ENCODE data around the gene SOX10. TPM values are rescaled to one million over a fixed set of nuclear protein-coding genes. Genes with fewer than 3 reads are reported as not detected.
"Not testable (repeated sequence)": the region's sequence is repeated elsewhere in the genome, so short reads cannot be mapped to it uniquely, and the experiment has no call there.

The SOX10 gene
- total RNA-seq, 1 experiment from 2014 or later, result not detected

DNA sequence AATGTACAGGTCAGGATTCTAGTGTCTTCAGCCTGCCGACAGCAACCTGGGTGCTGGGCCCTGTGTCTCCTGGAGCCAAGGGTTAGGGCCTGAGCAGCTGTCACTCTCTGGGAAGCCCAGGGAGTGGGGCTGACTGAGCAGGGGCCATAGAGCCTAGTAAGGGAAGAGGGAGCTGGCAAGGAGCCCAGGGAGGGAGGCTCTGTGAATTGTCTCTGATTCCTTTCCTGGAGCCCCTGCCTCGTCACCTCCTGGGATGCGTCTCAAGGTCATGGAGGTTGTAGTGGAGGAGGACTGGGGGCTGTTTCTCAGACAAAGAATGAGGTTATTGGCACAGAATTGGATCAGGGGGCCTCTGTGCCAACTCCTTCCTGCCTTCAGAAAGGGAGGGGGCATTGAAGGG is 11.8 kb downstream of the SOX10 start:
- in situ Hi-C loops (cut with HindIII; ENCODE audit: low pct_unique_long_range_greater_than_20kb, low sequenced_read_pairs), result no loop called here
- no peak for DNase-seq (ENCODE audit: low read depth)

DNA sequence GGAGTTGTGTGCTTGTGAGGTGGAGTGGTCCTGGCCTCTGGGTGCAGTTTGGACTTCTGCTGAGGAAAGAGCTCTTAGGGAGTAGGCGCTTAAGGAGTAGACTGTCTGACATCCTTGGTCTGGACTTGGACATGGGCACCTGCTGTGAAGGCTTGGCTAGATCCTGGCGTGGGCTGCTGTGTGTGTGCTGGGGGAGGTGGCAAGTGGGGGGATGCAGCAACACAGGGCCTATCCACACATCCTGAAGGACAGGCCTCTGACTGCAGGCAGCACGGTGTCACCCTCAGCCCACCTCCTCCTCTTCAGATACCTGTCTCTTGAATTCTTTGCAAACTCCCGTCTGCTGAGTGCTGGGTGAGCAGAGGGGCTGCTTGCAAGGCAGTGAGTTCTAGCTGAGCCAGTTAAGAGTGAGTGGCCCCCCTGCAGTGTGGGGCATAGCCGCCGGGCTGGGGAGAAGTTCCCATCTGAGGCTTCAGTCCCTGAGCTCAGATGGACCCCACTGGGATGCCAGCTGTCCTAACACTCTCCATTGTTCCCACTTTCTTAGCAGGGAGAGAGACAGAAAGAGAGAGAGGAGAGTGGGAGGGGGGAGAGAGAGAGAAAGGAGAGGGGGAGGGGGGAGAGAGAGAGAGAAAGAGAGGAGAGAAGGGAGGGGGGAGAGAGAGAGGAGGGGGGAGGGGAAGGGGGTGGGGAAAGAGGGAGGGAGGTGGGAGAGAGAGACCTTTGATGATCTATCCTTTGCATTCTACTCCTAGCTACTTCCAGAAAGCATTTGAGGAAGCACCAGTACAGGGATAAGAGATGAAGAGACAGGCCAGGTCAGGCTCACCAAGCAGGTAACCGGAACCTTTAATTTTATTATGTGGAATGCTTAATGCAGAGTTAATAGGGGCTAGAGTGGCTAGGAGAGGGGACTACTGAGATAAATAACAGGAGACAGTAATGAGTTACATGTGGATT is 12.6 kb downstream of the SOX10 start:
- in situ Hi-C loops (cut with HindIII; ENCODE audit: low pct_unique_long_range_greater_than_20kb, low sequenced_read_pairs), result no loop called here
- DNase-seq (ENCODE audit: low read depth), result no peak

DNA sequence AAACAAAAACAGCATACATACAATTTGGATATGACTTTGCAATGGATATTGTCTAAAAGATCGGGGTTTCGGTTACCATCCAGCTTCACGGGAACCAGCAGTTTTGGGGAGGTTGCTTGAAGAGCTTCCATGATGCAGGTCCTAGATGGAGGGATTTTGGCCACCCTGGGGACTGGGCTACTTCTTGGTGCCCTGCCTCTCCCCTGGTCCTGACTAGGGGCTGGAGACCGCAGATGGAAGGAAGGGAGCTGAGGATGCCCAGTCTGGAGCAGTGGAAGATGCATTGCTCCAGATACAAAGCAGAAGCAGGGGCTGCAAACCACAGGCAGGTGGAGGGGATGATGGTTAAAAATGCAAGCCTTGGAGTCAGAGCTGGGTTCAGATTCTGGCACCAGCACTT is 13.5 kb downstream of the SOX10 start:
- DNase-seq (ENCODE audit: low read depth), result no peak
- in situ Hi-C loops (cut with HindIII; ENCODE audit: low pct_unique_long_range_greater_than_20kb, low sequenced_read_pairs), result no loop called here

DNA sequence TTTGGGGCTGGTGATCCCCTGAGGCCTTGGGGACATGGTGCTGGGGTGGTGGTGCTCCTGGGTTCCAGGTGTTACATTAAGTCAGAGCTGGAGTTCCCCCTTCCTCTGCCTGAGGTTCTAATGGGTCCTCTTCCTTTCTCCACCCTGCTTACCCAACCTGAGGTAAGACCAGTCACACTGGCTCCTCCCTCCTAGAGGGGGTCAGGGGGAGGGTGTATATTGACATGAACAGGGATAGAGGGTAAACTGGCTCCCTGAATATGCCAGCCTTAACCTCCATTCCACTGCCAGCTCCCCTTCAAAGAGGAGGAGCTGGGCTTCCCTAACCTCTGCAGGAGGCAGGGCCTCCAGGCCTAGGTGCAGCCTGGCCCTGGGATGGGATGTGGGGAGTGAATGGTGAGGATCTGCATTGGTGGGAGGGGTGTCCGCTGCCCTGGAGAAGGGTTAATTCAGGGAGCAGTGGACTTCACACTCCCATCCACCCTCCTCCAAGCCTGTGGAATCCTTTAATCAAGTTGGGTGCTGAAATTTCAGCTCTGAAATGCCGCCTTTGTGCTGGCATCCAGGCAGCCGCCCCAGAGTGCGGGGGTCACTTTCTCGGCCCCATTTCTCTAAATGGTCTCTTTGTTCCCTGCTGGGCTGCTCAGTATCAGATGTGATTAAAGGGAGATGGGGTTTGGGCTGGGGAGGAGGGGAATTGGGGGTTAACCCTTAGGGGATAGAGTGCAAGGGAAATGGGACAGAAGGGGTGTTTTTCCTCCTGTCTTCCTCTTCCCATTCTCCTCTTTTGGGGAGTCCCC is 15.7 kb downstream of the SOX10 start:
- no peak for DNase-seq (ENCODE audit: low read depth)
- in situ Hi-C loops (cut with HindIII; ENCODE audit: low pct_unique_long_range_greater_than_20kb, low sequenced_read_pairs), result no loop called here

DNA sequence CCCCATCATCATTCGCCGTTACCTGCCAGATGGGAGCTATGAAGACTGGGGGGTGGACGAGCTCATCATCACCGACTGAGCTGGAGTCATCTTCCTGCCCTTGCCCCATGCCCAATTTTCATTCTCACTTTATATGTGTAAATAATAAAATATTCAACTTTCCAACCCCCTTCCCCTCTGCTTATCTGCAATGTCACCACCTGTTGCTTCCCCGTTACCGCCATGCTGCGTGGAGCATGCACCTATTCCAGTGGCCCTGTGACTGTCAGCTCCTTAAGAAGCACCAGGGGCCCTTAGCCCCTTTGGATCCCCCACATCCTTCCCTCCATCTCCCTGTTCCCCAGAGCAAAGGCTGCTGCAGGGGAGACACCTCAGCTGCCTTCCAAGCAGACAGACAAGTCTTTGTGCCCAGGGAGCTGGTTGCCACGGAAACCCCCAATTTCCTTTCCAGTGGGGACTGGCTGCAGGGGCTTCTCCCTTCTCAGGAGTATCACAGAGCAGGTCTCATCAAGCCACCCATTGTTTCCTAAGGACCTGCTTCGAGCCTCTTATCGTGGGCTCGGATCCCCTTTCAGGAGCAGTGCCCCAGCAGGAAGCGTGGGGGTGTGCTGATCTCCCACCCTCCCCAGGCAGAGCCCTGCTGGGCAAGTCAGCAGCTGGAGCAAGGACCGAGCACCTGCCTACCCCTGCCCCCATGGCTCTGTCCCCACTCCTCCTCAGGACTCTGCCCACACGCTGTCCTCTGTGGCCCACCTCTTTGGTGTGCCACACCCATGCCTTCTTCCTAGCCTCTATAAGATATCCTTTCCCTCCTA is 16.5 kb downstream of the SOX10 start:
- in situ Hi-C loops (cut with HindIII; ENCODE audit: low pct_unique_long_range_greater_than_20kb, low sequenced_read_pairs), result no loop called here
- DNase-seq (ENCODE audit: low read depth), result no peak

DNA sequence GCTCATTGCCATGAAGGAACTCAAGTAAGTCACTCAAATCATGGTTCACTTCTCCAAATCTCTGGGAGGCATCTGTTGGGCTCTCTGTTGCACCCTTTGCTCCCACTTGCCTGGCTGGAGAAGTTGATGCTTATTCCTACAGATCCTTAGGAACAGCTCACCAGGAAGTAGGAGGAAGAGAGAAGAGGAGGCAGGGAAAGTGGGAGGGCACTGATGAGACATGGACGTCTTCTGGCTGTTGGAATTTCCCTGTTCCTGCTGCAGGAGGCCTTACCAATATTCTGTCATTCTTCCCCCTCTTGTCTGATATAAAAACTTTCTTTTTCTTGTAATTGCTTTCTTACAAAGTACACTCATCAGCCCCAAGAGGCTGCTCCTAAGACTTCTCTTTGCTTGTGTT is 17.2 kb downstream of the SOX10 start:
- no peak for DNase-seq (ENCODE audit: low read depth)
- in situ Hi-C loops (cut with HindIII; ENCODE audit: low pct_unique_long_range_greater_than_20kb, low sequenced_read_pairs), result no loop called here

DNA sequence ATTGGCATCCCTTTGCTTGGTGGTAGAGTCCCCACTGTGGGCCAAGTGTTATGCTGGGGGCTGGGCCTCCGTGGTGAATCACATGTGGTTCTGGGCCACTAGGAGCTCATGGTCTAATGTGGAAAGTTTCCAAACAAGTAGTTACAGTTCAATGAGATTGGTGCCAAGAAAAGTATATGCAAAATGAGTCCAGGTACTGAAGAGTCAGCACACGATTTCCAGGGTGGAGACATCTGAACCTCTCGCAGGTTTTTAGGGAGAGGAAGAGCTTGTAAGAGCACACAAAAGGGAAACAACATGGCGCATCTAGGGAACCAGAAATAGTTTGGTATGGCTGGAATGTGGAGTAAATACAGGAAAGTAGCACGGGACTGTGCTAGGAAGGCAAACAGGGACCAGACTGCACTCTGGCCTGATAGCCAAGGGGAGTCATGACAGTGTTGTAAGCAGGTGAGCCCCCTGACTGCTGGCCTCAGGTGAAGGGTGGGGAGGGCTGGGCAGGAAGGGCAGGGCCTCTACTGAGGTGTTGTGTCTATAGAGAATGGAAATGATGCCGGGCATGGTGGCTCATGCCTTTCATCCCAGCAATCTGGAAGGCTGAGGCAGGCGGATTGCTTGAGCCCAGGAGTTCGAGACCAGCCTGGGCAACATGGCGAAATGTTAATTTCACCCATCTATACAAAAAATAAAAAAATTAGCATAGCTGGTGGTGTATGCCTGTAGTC is 18.3 kb downstream of the SOX10 start:
- in situ Hi-C loops (cut with HindIII; ENCODE audit: low pct_unique_long_range_greater_than_20kb, low sequenced_read_pairs), result no loop called here
- no peak for DNase-seq (ENCODE audit: low read depth)

DNA sequence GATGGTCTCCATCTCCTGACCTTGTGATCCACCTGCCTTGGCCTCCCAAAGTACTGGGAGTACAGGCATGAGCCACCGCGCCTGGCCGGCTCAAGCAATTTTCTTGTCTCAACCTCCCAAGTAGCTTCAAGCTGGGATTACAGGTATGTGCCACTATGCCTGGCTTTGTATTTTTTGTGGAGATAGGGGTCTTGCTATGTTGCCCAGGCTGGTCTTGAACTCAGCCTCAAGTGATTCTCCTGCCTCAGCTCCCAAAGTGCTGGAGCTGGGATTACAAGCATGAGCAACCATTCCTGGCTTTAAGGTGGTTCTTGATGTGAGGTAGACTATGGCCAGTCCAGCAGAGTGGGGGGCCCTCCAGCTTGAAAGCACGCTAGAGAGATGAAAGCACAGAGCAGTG is 23.3 kb downstream of the SOX10 start:
- in situ Hi-C loops (cut with HindIII; ENCODE audit: low pct_unique_long_range_greater_than_20kb, low sequenced_read_pairs), result no loop called here
- no peak for DNase-seq (ENCODE audit: low read depth)

DNA sequence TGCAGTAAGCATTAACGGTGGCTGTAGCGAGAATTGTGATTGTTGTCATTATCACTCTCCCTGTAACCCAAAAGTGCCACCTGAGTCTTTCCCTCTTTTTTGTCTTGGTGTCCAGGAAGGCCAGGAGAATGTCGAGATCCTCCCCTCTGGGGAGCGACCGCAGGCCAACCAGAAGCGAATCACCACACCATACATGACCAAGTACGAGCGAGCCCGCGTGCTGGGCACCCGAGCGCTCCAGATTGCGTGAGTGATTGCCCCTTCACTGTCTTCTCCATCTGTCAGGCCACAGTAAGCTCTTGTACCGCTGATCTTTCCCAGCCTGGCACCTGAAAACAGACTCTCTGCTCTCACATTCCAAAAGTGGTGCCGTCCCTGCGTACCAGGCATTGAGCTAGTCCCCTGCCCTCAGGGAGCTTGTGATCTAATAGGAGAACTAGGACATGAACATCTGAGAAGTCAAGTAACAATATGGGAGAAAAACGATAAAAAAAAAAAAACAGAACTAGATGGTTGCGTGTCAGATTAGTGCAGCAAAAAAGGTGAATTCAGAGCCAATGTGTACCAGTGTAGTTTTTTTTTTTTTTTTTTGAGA is 25.0 kb downstream of the SOX10 start:
- no peak for DNase-seq (ENCODE audit: low read depth)
- in situ Hi-C loops (cut with HindIII; ENCODE audit: low pct_unique_long_range_greater_than_20kb, low sequenced_read_pairs), result no loop called here

DNA sequence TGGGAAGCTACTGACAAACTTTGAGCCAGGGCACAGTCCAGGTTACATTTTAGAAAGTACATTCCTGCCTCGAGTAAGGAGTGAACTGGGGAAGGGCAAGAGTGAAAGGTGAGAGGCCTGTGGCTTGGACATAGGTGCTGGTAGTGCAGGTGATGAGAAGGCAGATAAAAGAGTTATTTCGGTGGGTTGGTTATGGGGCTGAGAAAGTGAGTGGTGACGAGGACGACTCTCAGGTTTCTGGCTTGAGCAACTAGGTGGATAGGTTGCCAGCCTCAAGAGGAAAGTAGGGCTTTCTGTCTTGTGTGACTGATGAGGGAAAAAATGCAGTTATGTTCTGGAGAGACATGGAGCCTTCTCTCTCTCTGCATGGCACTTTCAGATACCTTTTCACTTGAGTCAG is 27.1 kb downstream of the SOX10 start:
- DNase-seq (ENCODE audit: low read depth), result no peak
- in situ Hi-C loops (cut with HindIII; ENCODE audit: low pct_unique_long_range_greater_than_20kb, low sequenced_read_pairs), result no loop called here

DNA sequence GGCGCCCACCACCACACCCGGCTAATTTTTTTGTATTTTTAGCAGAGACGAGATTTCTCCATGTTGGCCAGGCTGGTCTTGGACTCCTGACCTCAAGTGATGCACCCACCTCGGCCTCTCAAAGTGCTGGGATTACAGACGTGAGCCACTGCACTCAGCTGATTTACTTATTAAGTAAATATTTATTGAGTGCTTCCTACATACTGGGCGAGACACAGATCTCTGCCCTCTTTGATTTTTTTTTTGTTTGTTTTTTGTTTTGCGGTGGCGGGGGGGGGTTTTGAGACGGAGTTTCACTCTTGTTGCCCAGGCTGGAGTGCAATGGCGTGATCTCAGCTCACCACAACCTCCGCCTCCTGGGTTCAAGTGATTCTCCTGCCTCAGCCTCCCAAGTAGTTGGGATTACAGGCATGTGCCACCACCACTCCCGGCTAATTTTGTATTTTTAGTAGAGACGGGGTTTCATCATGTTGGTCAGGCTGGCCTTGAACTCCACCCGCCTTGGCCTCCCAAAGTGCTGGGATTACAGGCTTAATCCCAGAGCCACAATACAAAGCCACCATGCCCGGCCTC is 28.4 kb downstream of the SOX10 start:
- DNase-seq (ENCODE audit: low read depth); in situ Hi-C loops (cut with HindIII; ENCODE audit: low pct_unique_long_range_greater_than_20kb, low sequenced_read_pairs): not testable (repeated sequence)

DNA sequence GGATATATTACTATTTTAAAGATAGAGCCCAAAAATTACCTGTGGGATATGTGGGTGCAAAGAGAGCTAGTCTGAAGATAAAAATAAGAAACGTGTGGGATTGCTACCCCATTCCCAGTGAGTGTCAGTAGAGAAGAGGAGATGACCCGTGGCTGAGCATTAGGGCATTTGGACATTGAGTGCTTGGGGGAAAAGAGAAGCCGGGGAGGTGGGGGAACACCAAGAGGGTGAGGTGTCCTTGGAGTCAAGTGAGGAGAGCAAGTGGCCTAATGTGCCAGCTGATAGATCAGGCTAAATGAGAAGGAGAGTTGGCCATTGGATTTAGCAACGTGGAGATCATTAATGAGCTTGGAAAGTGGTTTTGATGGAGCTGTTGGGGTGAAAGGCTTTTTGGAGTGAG is 29.7 kb downstream of the SOX10 start:
- DNase-seq (ENCODE audit: low read depth), result no peak
- in situ Hi-C loops (cut with HindIII; ENCODE audit: low pct_unique_long_range_greater_than_20kb, low sequenced_read_pairs), result no loop called here

DNA sequence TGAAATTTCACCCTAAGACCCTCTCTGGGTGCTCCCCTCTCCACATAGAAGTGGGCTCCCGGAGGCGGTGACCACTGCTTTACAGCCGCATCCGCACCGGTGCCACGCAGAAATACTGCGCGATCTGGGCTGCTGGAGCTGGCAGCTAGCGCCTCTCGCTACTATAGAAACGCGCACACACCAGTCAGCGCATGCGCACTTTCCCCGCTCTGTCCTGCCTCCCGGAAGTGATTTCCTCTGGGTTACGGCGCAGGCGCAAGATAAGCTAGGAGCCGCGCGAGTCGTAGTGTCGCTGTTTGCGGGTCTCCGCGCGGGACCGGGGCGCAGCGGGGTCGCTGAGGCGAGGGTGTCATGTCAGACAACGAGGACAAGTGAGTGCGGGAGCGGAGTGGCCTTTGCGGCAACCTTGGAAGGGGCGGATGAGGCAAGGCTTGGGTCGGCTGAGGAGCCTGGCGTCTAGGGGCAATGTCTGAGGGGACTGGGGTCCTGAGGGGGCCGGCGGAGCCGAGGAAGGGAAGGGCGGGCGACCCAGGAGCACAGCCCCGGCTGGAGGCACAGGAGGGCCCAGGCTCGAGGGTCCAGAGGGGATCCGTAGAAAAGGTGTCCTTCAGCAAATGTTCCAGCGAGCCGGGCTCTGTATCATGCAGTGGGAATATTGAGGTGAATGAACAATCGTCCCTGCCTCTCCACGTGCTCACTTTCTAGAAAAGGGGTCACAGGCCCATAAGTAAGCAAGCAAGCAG is 30.7 kb downstream of the SOX10 start, which contains the start of the genes C22orf23 and POLR2F:
C22orf23 (minus strand) TSS at position 165 of the 743 bp plus-strand sequence. CDS start 452 bp downstream, outside the sequence.
POLR2F (plus strand) TSS at position 263 of the 743 bp plus-strand sequence; CDS start at position 352, 89 bp downstream.
- peak; percentile 79 for DNase-seq (ENCODE audit: low read depth)
- in situ Hi-C loops (cut with HindIII; ENCODE audit: low pct_unique_long_range_greater_than_20kb, low sequenced_read_pairs), result no loop called here

DNA sequence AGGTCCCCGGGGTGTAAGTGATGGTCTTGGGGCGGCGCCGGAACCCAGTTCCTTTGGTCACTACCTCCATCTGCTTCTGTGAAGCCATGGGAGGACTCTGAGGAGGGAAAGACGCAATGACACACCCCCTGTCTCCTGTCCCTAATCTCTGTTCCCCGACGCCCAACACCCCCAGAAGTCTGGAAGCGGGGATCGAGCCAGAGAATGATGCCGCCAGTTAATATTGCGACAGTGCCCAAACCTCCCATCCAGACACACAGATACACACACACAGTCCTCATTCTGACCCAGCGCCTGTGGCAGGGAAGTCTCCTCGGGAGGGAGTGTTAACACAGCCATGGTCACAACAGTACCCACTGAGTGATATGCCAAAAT is 31.3 kb downstream of the SOX10 start:
- DNase-seq (ENCODE audit: low read depth), result no peak
- in situ Hi-C loops (cut with HindIII; ENCODE audit: low pct_unique_long_range_greater_than_20kb, low sequenced_read_pairs), result no loop called here

DNA sequence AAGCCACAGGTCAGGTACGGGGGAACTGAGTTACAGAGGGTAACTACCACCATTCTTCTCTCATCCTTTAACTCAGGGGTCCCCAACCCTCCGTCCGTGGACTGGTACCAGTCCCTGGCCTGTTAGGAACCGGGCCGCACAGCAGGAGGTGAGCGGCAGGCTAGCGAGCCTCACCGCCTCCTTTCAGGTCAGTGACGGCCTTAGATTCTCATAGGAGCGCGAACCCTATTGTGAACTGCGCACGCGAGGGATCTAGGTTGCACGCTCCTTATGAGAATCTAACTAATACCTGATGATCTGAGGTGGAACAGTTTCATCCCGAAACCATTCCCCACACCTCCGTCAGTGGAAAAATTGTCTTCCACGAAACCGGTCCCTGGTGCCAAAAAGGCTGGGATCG is 31.7 kb downstream of the SOX10 start:
- in situ Hi-C loops (cut with HindIII; ENCODE audit: low pct_unique_long_range_greater_than_20kb, low sequenced_read_pairs); DNase-seq (ENCODE audit: low read depth): not testable (repeated sequence)

DNA sequence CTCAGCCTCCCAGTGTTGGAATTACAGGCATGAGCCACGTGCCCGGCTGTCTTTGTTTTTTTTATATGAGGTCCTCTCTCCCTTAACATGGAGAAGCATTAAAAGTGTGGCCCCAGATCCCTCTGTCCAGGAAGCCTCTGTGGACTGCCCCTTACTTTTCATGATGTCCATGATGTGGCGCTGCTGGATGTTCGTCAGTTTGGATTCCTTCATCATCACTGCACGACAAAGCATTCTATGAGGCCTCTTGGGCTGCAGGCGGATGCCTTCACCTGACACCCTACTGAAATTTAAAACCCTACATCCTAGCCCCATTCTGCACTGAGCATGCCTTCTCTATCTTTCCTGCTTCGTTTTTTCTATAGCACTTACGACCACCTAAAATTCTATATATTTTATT is 33.0 kb downstream of the SOX10 start:
- no peak for DNase-seq (ENCODE audit: low read depth)
- in situ Hi-C loops (cut with HindIII; ENCODE audit: low pct_unique_long_range_greater_than_20kb, low sequenced_read_pairs), result no loop called here

Data from Caki2 (cell line).